ENCODE results near the gene SCAMP4. TPM values are rescaled to one million over a fixed set of nuclear protein-coding genes. Genes with fewer than 3 reads are reported as not detected.

SCAMP4 gene
- total RNA-seq, 4 donors from 2014 or later = 49.8 to 144 (median 83.9) TPM

- H3K4me3 ChIP-seq = no peak overlapping the region
- H3K27me3 ChIP-seq = no peaks in the 10 kb centered on the region
- intact Hi-C loops (cut with DNase I) = no loop called here
- DNase-seq = no peak
- TF ChIP-seq, protein P1, sequence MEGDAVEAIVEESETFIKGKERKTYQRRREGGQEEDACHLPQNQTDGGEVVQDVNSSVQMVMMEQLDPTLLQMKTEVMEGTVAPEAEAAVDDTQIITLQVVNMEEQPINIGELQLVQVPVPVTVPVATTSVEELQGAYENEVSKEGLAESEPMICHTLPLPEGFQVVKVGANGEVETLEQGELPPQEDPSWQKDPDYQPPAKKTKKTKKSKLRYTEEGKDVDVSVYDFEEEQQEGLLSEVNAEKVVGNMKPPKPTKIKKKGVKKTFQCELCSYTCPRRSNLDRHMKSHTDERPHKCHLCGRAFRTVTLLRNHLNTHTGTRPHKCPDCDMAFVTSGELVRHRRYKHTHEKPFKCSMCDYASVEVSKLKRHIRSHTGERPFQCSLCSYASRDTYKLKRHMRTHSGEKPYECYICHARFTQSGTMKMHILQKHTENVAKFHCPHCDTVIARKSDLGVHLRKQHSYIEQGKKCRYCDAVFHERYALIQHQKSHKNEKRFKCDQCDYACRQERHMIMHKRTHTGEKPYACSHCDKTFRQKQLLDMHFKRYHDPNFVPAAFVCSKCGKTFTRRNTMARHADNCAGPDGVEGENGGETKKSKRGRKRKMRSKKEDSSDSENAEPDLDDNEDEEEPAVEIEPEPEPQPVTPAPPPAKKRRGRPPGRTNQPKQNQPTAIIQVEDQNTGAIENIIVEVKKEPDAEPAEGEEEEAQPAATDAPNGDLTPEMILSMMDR (IDR thresholded peaks at IDR 0.05) = no peak
- TF ChIP-seq POLR2A (IDR thresholded peaks at IDR 0.05) = no peak
- no peaks in the 10 kb centered on the region for H3K9me3 ChIP-seq
- no peak overlapping the region for H3K27ac ChIP-seq
- H3K36me3 ChIP-seq = peaks cover 19 to 95% (median 27%) of the 10 kb centered on the region in 3 donors
- WGBS, 2 donors = 92 to 94% methylated on average over 12 to 14 of the region's 19 CpGs
- H3K4me1 ChIP-seq = no peaks in the 10 kb centered on the region
These were observed 15.4 kb downstream of the SCAMP4 start for GRCh38 chr19:1920644-1921043.

DNA sequence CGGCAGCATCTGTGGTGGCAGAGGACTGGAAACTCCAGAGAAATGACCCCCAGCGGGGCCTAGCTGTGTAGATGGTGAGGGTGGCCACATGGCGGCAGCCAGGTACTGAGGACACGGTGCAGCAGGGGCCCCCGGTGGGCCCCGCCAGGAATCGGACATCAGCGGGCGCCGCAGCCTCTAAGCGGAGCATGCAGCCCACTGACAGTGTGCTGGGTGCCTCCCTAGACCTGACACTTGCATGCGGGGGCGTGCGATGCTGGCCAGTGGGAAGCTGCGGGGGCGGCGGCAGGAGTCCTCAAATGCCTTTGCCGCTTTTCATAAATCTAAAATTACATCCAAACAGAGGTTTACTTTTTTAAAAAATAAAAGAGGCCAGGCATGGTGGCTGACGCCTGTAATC is 16.1 kb downstream of the SCAMP4 start:
- WGBS, 2 donors = 98% methylated on average over 18 of the region's 19 CpGs
- no peak for TF ChIP-seq POLR2A (IDR thresholded peaks at IDR 0.05)
- TF ChIP-seq, protein P1 (IDR thresholded peaks at IDR 0.05) = no peak

GRCh38 chr19:1921825-1922224 is 16.6 kb downstream of the SCAMP4 start:
- 80 to 93% methylated on average over 13 to 14 of the region's 15 CpGs for WGBS, 2 donors
- H3K36me3 ChIP-seq = peaks cover 19 to 92% (median 27%) of the 10 kb centered on the region in 3 donors

More for the DNA sequence above, 16.1 kb downstream of the SCAMP4 start:
- Histone ChIP-seq H3K27me3 (no peaks in the 10 kb centered on the region), H3K36me3 (peaks cover 19 to 97% (median 27%) of the 10 kb centered on the region in 3 donors), H3K4me1 (no peaks in the 10 kb centered on the region), H3K4me3 (no peak overlapping the region), H3K27ac (no peak overlapping the region), H3K9me3 (no peaks in the 10 kb centered on the region)
- no peak for DNase-seq
- intact Hi-C loops (cut with DNase I) = no loop called here

DNA sequence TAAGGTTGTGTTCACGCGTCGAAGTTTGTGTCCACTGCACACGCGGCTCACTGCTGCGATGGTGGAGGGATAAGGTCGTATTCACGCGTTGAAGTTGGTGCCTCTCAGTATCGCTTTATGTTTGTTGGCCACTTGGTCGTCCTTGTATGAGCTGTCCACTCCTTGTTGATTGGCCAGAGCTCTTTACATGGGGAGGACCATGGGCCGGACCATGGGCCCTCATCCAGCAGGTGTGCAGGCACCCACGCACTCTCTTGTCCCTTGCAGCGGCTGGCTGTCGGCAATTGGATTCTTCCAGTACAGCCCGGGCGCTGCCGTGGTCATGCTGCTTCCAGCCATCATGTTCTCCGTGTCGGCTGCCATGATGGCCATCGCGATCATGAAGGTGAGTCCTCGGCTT is 17.6 kb downstream of the SCAMP4 start:
- no peak overlapping the region for H3K4me3 ChIP-seq
- H3K27ac ChIP-seq = no peak overlapping the region
- H3K27me3 ChIP-seq = no peaks in the 10 kb centered on the region
- WGBS, 2 donors = 92 to 98% methylated on average over 13 to 23 of the region's 23 CpGs
- TF ChIP-seq POLR2A (IDR thresholded peaks at IDR 0.05) = no peak
- TF ChIP-seq, protein P1 (IDR thresholded peaks at IDR 0.05) = no peak
- intact Hi-C loops (cut with DNase I) = no loop called here
- no peaks in the 10 kb centered on the region for H3K4me1 ChIP-seq
- H3K36me3 ChIP-seq = peaks cover 19 to 84% (median 24%) of the 10 kb centered on the region in 3 donors
- no peaks in the 10 kb centered on the region for H3K9me3 ChIP-seq
- DNase-seq = no peak

More at GRCh38 chr19:1921825-1922224, 16.6 kb downstream of the SCAMP4 start:
- no peak for TF ChIP-seq POLR2A (IDR thresholded peaks at IDR 0.05)
- TF ChIP-seq, protein P1 (IDR thresholded peaks at IDR 0.05) = no peak
- H3K4me1 ChIP-seq = no peaks in the 10 kb centered on the region
- no peaks in the 10 kb centered on the region for H3K9me3 ChIP-seq
- H3K27me3 ChIP-seq = no peaks in the 10 kb centered on the region
- no peak overlapping the region for H3K27ac ChIP-seq
- no peak overlapping the region for H3K4me3 ChIP-seq
- intact Hi-C loops (cut with DNase I) = no loop called here
- no peak for DNase-seq

- TF ChIP-seq POLR2A (IDR thresholded peaks at IDR 0.05) = no peak
- Histone ChIP-seq H3K4me3 (no peak overlapping the region), H3K9me3 (no peaks in the 10 kb centered on the region), H3K36me3 (peaks cover 19 to 79% (median 19%) of the 10 kb centered on the region in 3 donors), H3K27me3 (no peaks in the 10 kb centered on the region), H3K27ac (no peak overlapping the region), H3K4me1 (no peaks in the 10 kb centered on the region)
- intact Hi-C loops (cut with DNase I) = no loop called here
- no peak for DNase-seq
- 80 to 81% methylated on average over 5 to 7 of the region's 8 CpGs for WGBS, 2 donors
These were observed 18.1 kb downstream of the SCAMP4 start for GRCh38 chr19:1923319-1923718.

Data from esophagus squamous epithelium (tissue), 5 donors.